Stomach (tissue), 9 donors: ENCODE measurements around the gene MYO5A. TPM values are rescaled to one million over a fixed set of nuclear protein-coding genes. Genes with fewer than 3 reads are reported as not detected.

Source experiments
- DNase-seq, 2 donors: peaks; one replicate each; pipeline versions ENCODE4 v3.0.0 to v3.0.0-alpha.2; 2013 to 2019
- H3K27ac ChIP-seq, 5 donors: fragments of 200-600 bp in 4 of 5; sonication (generic) in 4 of 5; one replicate each; pipeline ENCODE4 v1.5.1; 2013 to 2019; ENCODE audit warnings: mild to moderate bottlenecking in 1 of 5, moderate library complexity in 1 of 5
- H3K27me3 ChIP-seq, 3 donors: fragments of 200-600 bp; sonication (generic); one replicate each; pipeline ENCODE4 v1.5.1; 2017 to 2019; ENCODE audit warnings: mixed run types in 1 of 3
- H3K36me3 ChIP-seq, 4 donors: fragments of 200-600 bp; sonication (generic); 1 replicate in 3 of 4; 2 replicates in 1 of 4; pipeline ENCODE4 v1.5.1; 2016 to 2019
- H3K4me1 ChIP-seq, 4 donors: fragments of 200-600 bp; sonication (generic); one replicate each; pipeline ENCODE4 v1.5.1; 2016 to 2019
- H3K4me3 ChIP-seq, 4 donors: fragments of 200-600 bp; sonication (generic) in 3 of 4; one replicate each; pipeline ENCODE4 v1.5.1; 2016 to 2019; ENCODE audit warnings: mild to moderate bottlenecking in 1 of 4
- H3K9me3 ChIP-seq, 4 donors: fragments of 200-600 bp; sonication (generic); one replicate each; pipeline ENCODE4 v1.5.1; 2016 to 2019
- CTCF ChIP-seq, 7 experiments: fragments of 450-650 bp in 4 of 7; fragments of 200-600 bp in 3 of 7; sonication (generic) in 3 of 7; IDR thresholded peaks; one replicate each; pipeline ENCODE4 v1.5.1; 2016 to 2019; ENCODE audit warnings: antibody characterized with exemption in 7 of 7, control low read depth in 2 of 7, mild to moderate bottlenecking in 1 of 7
- EP300 ChIP-seq: sonication (generic); formaldehyde crosslinking; IDR thresholded peaks from one replicate; pipeline ENCODE4 v1.6.1; 2017; ENCODE audit warnings: antibody characterized with exemption
- POLR2A ChIP-seq, 4 donors: fragments of 450-650 bp; IDR thresholded peaks; one replicate each; pipeline ENCODE4 v1.6.1; 2016; ENCODE audit warnings: antibody characterized with exemption in 4 of 4, control low read depth in 2 of 4, mild to moderate bottlenecking in 1 of 4, moderate library complexity in 1 of 4
- POLR2AphosphoS5 ChIP-seq, 3 donors: sonication (generic); formaldehyde crosslinking; IDR thresholded peaks; one replicate each; pipeline ENCODE4 v1.6.1; 2016; ENCODE audit warnings: antibody characterized with exemption in 3 of 3
- WGBS, 5 donors: extraction: QIAGEN DNeasy Blood & Tissue Kit in 3 of 5; methylation state at CpG; one replicate each; pipeline versions ENCODE4 v1.1.5 to v1.1.7; 2013 to 2018; 5-methylcytosine and 5-hydroxymethylcytosine counted together
- intact Hi-C: fragments of 100-400 bp; cut with DNase I; formaldehyde crosslinking; loops from one replicate; pipeline ENCODE4 v1.15.1; 2023; ENCODE audit warnings: low total_unique reads
- polyA plus RNA-seq, 3 donors: library from polyadenylated mRNA; stranded (reverse); fragments of 200-250 nt; gene quantifications; one replicate each; pipeline ENCODE4 v1.2.3, GENCODE V29; 2013
- total RNA-seq, 5 donors: library from RNA; depleted of rRNA; stranded (reverse); fragments of >200 nt; gene quantifications; one replicate each; pipeline versions ENCODE4 v1.1.0 to v1.2.3, GENCODE V29; 2014 to 2016
- donor health status: healthy with polysubstance abuse.
- donor health status: Bipolar disorder and iron deficiency.
- donor health status: healthy.

Gene MYO5A
- total and polyA plus RNA-seq, 8 donors = 1.2 to 26.2 (median 12.0) TPM

DNA sequence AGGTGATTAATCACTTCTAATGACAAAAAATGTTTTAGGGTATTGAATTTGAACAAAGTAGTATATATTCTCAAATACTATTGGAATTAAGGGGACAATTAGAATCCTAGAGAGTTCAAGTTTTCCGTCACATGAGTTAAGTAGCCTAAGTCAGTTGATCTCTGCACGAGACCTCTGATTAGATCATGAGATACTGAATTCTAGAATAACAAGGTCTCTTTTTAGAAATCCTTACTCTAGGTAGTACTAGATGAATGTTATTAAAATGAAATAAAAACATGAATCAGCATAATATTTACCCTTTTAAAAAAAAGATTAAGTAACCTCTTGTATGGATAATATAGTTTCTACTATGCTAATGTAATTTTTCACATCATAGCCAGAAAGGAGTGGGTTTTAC lies 43.4 kb downstream of the MYO5A start:
- Histone ChIP-seq H3K27ac (no peak overlapping the region), H3K36me3 (no peaks in the 10 kb centered on the region), H3K9me3 (no peaks in the 10 kb centered on the region), H3K4me3 (no peak overlapping the region), H3K4me1 (peaks cover 6 to 44% (median 16%) of the 10 kb centered on the region in 4 donors), H3K27me3 (no peaks in the 10 kb centered on the region)
- intact Hi-C loops = no loop called here
- no peak for DNase-seq
- 47 to 77% (median 62%) methylated on average over 2 of the region's 2 CpGs for WGBS, 5 donors
- TF ChIP-seq EP300 (no peak), CTCF (IDR thresholded peaks at IDR 0.05) (no peak), POLR2AphosphoS5 (IDR thresholded peaks at IDR 0.05) (no peak), POLR2A (IDR thresholded peaks at IDR 0.05) (no peak)

DNA sequence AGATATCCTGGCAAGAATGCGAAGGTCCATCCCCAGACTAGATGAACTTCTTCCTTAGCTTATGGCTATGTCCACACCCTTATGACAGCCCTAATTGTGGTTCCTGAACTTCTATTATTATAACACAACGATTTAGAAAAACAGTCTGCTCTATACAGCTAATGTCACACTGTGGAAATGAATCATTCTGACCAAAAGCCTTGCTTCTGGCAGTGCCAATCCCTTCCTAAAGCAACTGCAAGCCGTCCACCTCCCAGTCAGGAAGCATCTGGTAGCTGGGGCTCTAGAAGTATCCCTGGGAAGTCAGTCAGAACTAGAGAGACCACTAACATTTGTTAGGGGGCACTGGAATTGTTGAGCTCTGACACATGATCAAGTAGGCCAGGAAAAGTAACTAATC lies 45.0 kb downstream of the MYO5A start:
- Histone ChIP-seq H3K36me3 (no peaks in the 10 kb centered on the region), H3K27ac (peak overlapping the region in 3 of 5 donors; percentile 0 to 34 (median 2)), H3K4me1 (peaks cover 6 to 41% (median 16%) of the 10 kb centered on the region in 4 donors), H3K9me3 (no peaks in the 10 kb centered on the region), H3K27me3 (no peaks in the 10 kb centered on the region), H3K4me3 (no peak overlapping the region)
- TF ChIP-seq EP300 = no peak
- no peak for TF ChIP-seq POLR2AphosphoS5 (IDR thresholded peaks at IDR 0.05)
- no peak for TF ChIP-seq CTCF (IDR thresholded peaks at IDR 0.05)
- TF ChIP-seq POLR2A (IDR thresholded peaks at IDR 0.05) = no peak
- 64 to 71% (median 70%) methylated on average over 3 of the region's 3 CpGs for WGBS, 5 donors
- intact Hi-C loops = no loop called here
- DNase-seq = no peak

DNA sequence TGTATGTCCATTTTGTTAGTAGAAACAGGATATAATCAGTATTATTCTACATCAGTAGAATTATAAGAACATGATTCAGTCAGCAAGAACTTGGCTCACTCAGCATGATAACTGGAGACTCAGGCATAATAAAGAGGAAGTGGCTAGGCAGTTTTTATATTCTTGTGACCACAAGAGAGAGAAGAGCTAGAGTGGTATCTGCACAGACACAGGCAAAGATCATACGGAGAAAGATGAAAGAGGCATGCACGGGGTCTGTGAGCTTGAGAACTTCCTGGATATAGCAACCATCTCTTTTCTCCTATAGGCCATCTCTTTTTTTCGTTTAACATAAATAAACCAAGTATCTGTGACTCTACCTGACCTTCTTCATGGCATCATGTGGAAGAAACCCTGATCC lies 46.8 kb downstream of the MYO5A start:
- DNase-seq = peak in 1 of 2 donors; percentile 68
- WGBS, 5 donors = 65 to 82% (median 72%) methylated on average over 3 of the region's 3 CpGs
- H3K9me3 ChIP-seq = no peaks in the 10 kb centered on the region

GRCh38 chr15:52480990-52481389 lies 47.7 kb downstream of the MYO5A start:
- Histone ChIP-seq H3K27ac (peak overlapping the region in 2 of 5 donors; percentile 5 to 16), H3K4me3 (no peak overlapping the region), H3K27me3 (no peaks in the 10 kb centered on the region), H3K4me1 (peaks cover 6 to 37% (median 7%) of the 10 kb centered on the region in 4 donors), H3K9me3 (no peaks in the 10 kb centered on the region), H3K36me3 (no peaks in the 10 kb centered on the region)
- intact Hi-C loops = no loop called here
- TF ChIP-seq EP300 (no peak), POLR2A (IDR thresholded peaks at IDR 0.05) (no peak), CTCF (IDR thresholded peaks at IDR 0.05) (no peak), POLR2AphosphoS5 (IDR thresholded peaks at IDR 0.05) (no peak)
- 75 to 95% (median 84%) methylated on average over 1 of the region's 1 CpG for WGBS, 5 donors
- no peak for DNase-seq

More for the DNA sequence above, 46.8 kb downstream of the MYO5A start:
- Histone ChIP-seq H3K4me1 (peaks cover 6 to 37% (median 7%) of the 10 kb centered on the region in 4 donors), H3K27ac (peak overlapping the region in 4 of 5 donors; percentile 12 to 56 (median 23)), H3K36me3 (no peaks in the 10 kb centered on the region), H3K27me3 (no peaks in the 10 kb centered on the region), H3K4me3 (no peak overlapping the region)
- intact Hi-C loops = no loop called here
- TF ChIP-seq CTCF (IDR thresholded peaks at IDR 0.05) = no peak
- TF ChIP-seq EP300 = no peak
- TF ChIP-seq POLR2AphosphoS5 (IDR thresholded peaks at IDR 0.05) = peak in 1 of 3 donors; percentile 52
- TF ChIP-seq POLR2A (IDR thresholded peaks at IDR 0.05) = no peak
